Left ventricle myocardium inferior (tissue), 1 donor: Measurements from ENCODE around the gene FAM168B. TPM values are rescaled to one million over a fixed set of nuclear protein-coding genes. Genes with fewer than 3 reads are reported as not detected.

ENCODE experiments used
- DNase-seq: peaks from one replicate; pipeline ENCODE4 v3.0.0-alpha.2; 2020
- H3K27ac ChIP-seq: fragments of 200-600 bp; replicated peaks from 2 replicates; pipeline ENCODE4 v1.8.0; 2021
- H3K27me3 ChIP-seq: fragments of 200-600 bp; 2 replicates; pipeline ENCODE4 v1.8.0; 2021; ENCODE audit warnings: low read depth
- H3K36me3 ChIP-seq: fragments of 200-600 bp; 2 replicates; pipeline ENCODE4 v1.8.0; 2021
- H3K4me1 ChIP-seq: fragments of 200-600 bp; 2 replicates; pipeline ENCODE4 v1.8.0; 2021
- H3K4me3 ChIP-seq: fragments of 200-600 bp; 2 replicates; pipeline ENCODE4 v1.8.0; 2021; ENCODE audit warnings: mild to moderate bottlenecking, moderate library complexity
- H3K9me3 ChIP-seq: fragments of 200-600 bp; replicated peaks from 2 replicates; pipeline ENCODE4 v1.8.0; 2021
- CTCF ChIP-seq: fragments of 200-600 bp; IDR thresholded peaks from 2 replicates; pipeline ENCODE4 v1.8.0; 2021; ENCODE audit warnings: antibody characterized with exemption, mild to moderate bottlenecking, borderline replicate concordance
- intact Hi-C: fragments of 100-400 bp; cut with micrococcal nuclease; formaldehyde crosslinking; loops from one replicate; pipeline ENCODE4 v1.11.0; 2022
- total RNA-seq: library from RNA; stranded (reverse); fragmentation: NEBNext Ultra II Directional; extraction: Animal tissue kit (Norgen Biotek cat#: 25700); gene quantifications from one replicate; pipeline ENCODE4 v1.2.1, GENCODE V29; 2021
- donor health status: DM: no; HTN: yes; CAD: no; lungs with severe emphysema.

Gene FAM168B
- total RNA-seq, 1 donor from 2014 or later: 90.5 TPM

GRCh38 chr2:131056204-131056931, 36.9 kb downstream of the FAM168B start:
- no peaks in the 10 kb centered on the region for H3K9me3 ChIP-seq
- H3K4me3 ChIP-seq: no peak overlapping the region
- H3K27ac ChIP-seq: no peak overlapping the region
- intact Hi-C loops: no loop called here
- H3K27me3 ChIP-seq: no peaks in the 10 kb centered on the region
- no peak for DNase-seq
- peaks cover 34% of the 10 kb centered on the region for H3K4me1 ChIP-seq
- no peak for TF ChIP-seq CTCF
- H3K36me3 ChIP-seq: peaks cover 58% of the 10 kb centered on the region

DNA sequence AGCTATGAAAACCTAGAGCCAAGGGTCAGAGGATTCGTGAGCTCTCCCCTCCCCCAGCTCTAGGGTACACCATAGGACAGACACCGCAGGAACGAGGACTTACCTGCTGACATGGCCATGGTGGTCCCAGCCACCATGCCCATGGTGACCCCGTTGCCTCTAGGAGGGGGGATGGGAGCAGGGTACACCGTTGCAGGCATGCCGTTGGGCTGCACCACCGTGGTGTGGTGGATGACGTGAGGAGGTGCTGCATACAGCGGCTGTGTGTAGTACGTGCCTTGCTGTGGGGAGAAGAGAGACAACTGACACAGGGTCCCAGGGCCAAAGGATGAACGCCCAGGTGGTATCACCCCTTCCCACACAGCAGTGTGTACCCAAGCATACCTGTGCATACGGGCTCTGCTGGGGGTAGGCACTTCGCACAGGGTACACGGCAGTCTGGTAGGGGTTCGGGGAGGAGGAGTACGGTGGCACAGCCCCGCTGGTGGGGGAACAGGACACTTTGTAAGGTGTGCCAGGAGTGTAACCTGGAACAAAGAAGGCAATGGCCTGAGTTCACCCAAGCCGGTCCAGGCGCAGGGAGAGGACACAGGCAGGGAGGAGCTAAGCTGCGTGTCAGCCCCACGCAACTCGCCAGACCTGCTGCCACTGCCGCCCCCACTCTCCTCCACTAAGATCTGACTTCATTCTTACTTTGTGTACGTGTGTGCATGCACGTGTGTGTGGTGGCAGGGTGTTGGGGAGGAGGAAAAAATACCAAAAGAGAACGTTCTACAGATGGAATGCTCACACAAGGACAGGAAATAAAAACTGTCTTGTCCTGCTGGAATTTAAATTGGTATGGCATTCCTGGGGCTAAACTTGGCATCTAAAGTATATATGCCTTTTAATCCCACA, 37.8 kb downstream of the FAM168B start:
- peaks cover 64% of the 10 kb centered on the region for H3K36me3 ChIP-seq
- no peak overlapping the region for H3K27ac ChIP-seq
- H3K9me3 ChIP-seq: no peaks in the 10 kb centered on the region
- DNase-seq: no peak
- TF ChIP-seq CTCF: no peak
- peaks cover 32% of the 10 kb centered on the region for H3K4me1 ChIP-seq
- no peak overlapping the region for H3K4me3 ChIP-seq
- no peaks in the 10 kb centered on the region for H3K27me3 ChIP-seq
- intact Hi-C loops: no loop called here

DNA sequence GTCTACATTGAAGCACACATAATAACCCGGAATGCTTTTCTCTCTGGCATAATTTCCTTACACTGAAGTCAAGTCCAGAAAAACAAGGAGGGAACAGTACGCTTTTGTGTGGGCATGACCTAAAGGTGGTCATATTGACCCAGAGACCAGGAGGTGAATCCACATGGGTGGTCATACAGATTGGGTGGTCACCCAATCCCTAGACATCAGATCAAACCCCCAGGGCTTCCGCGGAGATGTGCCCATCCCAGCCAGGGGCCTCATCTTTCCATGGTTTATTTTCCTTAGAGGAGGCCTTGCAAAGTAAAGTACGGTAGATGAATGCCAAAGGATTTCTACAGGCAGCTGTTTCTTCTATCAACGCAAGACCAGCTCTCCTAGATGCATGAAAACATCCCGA, 38.8 kb downstream of the FAM168B start:
- H3K27ac ChIP-seq: no peak overlapping the region
- H3K9me3 ChIP-seq: no peaks in the 10 kb centered on the region
- no peak for TF ChIP-seq CTCF
- intact Hi-C loops: no loop called here
- H3K27me3 ChIP-seq: no peaks in the 10 kb centered on the region
- H3K4me1 ChIP-seq: peaks cover 25% of the 10 kb centered on the region
- H3K36me3 ChIP-seq: peaks cover 66% of the 10 kb centered on the region
- no peak overlapping the region for H3K4me3 ChIP-seq
- DNase-seq: no peak

GRCh38 chr2:131052741-131053263, 40.5 kb downstream of the FAM168B start:
- peaks cover 83% of the 10 kb centered on the region for H3K36me3 ChIP-seq
- no peaks in the 10 kb centered on the region for H3K9me3 ChIP-seq
- TF ChIP-seq CTCF: no peak
- H3K27ac ChIP-seq: no peak overlapping the region
- no peaks in the 10 kb centered on the region for H3K27me3 ChIP-seq
- intact Hi-C loops: no loop called here
- DNase-seq: no peak
- peaks cover 25% of the 10 kb centered on the region for H3K4me1 ChIP-seq
- H3K4me3 ChIP-seq: no peak overlapping the region

GRCh38 chr2:131050896-131051295, 42.4 kb downstream of the FAM168B start:
- Histone ChIP-seq H3K4me3 (no peak overlapping the region), H3K9me3 (no peaks in the 10 kb centered on the region), H3K27ac (no peak overlapping the region), H3K36me3 (peaks cover 97% of the 10 kb centered on the region), H3K27me3 (no peaks in the 10 kb centered on the region), H3K4me1 (peaks cover 6% of the 10 kb centered on the region)
- intact Hi-C loops: no loop called here
- no peak for DNase-seq
- no peak for TF ChIP-seq CTCF
